HG03342 (cell line): Measurements from ENCODE around the gene CYTIP.

Experiments
- ATAC-seq: cut with Tn5 transposase; IDR thresholded peaks from one replicate; pipeline ENCODE4 v1.9.1; 2021; ENCODE audit warnings: mild to moderate bottlenecking, moderate library complexity; ENCODE audit not compliant: unreplicated experiment

CYTIP gene

DNA sequence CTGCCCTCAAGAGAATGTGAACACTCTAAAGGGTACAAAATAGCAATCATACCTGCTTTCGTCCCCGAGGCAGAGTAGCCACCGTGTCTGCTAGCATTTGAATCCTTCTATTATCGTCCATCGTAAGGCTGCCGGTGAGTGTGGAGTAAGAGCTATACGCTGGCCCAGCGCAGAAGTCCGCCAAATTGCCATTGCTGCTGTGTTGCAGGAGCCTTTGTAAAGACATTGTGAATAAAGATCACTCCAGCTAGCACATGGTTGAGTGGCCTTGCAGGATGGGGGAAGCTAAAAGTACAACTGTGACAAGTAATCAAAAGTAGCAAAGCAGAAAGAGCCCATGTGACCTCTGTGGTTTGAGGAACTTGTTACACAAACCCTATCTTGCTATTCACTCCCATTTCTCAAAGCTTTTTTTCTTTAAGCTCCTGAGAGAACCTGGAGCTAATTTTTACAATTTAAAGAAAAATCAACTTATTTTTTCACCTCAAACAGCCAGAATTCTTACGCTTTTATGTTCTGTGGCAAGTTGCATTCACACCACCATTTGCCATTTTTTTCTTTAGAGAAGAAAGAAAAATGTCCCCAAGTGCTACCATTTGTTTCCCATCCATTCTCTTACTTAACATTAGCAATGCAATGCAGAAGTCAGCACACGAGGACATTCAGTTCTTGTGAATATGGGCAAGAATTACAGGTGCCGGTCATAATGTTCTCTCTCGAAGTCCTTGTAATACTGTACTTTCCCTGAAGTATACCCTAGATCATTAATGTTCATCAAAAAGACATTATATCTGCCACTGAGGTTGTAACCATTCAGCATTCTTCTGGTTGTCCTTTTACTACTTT lies at the start of gene CYTIP:
Gene CYTIP (minus strand): TSS at position 295 of the 846 bp plus-strand sequence. CDS start 69 bp downstream, at position 226.
- peak; percentile 40 for ATAC-seq

DNA sequence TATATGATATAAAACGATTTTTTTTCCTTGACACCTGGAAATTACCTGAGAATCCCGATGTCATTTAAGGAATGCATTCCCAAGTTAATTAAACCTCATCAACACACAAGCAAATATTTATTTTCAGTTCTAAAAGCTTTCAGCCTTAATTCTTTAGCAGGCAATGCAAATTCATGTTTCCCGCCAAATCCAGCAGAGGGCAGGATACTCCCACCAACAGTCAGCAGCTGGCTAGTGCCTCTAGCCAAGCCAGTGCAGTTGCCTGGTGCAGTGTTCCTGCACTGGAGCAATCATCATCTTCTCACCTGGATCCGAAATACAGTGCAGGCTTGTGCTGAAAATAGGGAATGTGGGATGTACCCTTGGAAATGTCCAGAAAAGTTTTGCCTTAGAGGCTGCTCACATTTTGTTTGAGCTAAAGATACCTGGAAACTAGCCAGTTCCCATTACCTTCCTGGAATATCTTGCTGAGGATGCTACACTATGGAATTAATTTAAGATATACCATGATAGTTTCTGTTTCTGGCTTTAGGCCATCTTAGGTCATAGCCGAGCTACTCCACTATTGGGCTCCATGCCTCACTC lies 48.4 kb upstream of the CYTIP start:
- ATAC-seq: peak; percentile 94

- ATAC-seq: no peak
Measured at GRCh38 chr2:157489983-157490382, 46.1 kb upstream of the CYTIP start.

- no peak for ATAC-seq
Measured at GRCh38 chr2:157488877-157489276, 45.0 kb upstream of the CYTIP start.

- ATAC-seq: no peak
Measured at GRCh38 chr2:157487747-157488146, 43.9 kb upstream of the CYTIP start.

- ATAC-seq: no peak
Measured at GRCh38 chr2:157487271-157487610, 43.4 kb upstream of the CYTIP start.

- ATAC-seq: no peak
Measured at GRCh38 chr2:157486596-157487270, 42.8 kb upstream of the CYTIP start.

DNA sequence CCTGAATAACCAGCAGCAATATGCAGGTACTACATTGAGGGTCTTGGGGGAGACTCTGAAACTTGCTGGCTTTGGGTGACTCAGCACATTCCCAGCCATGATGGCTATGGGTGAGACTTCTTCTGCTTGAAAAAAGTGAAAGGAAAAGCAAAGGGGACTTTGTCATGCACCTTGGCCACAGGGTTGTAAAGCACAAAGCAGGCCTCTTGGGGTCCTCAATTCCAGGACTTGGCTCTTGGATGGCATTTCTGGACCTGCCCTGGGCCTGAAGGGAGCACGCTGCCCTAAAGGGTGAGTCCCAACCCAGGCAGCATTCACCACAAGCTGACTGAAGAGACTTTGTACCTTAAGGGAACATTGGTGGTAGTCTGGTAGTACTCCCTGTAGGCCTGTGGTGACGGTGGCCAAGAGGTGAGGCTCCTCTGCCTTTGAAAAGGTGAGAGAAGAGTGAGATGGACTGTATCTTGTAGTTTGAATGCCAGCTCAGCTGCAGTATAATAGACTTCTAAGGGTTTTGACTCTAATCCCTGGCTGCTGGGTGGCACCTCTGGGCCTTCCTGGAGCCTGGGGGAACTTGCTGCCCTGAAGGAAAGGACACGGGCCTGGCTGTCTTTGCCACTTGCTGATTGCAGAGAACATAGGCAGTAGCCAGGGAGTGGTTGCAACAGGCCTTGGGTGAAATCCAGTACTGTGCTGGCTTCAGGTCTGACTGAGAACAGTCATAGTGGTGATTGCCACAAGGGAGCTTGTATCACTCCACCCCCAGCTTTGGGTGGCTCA lies 36.5 kb upstream of the CYTIP start:
- ATAC-seq: peak; percentile 75

GRCh38 chr2:157479081-157480027 lies 35.5 kb upstream of the CYTIP start:
- ATAC-seq: peak; percentile 40

GRCh38 chr2:157477919-157478318 lies 34.0 kb upstream of the CYTIP start:
- ATAC-seq: no peak

GRCh38 chr2:157476953-157477709 lies 33.2 kb upstream of the CYTIP start:
- no peak for ATAC-seq

GRCh38 chr2:157475722-157476390 lies 32.0 kb upstream of the CYTIP start:
- no peak for ATAC-seq

GRCh38 chr2:157473581-157473980 lies 29.7 kb upstream of the CYTIP start:
- no peak for ATAC-seq

DNA sequence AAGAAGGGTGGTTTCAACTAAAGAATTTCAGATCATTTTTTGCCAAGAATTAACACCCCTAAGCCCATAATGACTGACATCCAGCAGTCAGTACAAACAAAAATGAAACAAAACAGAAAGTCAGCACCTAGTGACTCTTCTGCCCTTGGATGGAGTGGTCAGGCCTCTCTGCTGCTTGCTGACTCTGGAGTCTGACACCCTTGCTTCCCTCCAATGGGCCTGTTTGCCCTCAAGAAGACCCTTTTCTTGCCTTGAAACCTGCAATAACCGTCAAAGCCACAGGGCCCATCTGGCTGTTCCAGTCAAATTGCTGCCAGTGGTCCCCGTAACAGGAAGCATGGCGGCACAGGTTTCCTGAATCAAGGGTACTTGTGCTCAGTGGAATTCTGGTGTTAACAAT lies 27.2 kb upstream of the CYTIP start:
- ATAC-seq: peak; percentile 22

GRCh38 chr2:157470321-157470720 lies 26.4 kb upstream of the CYTIP start:
- ATAC-seq: peak; percentile 50

DNA sequence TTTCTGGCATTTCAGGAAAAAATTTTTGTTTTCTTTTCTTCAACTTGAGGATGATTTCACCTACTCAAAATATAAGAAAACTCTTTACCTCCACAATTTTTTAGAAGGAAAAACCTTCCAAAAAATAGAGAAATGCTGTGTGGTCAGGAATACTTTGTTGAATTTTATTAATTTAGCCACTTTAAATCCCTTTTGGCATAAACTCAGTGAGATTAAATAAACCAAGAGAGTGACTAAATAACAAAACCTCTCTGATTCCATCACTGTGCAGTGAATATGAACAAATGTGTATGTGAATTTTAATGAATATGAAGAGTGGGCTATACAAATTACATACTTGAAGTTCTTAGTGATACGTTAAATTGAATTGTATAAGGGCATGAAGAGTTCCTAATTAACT lies 25.8 kb upstream of the CYTIP start:
- no peak for ATAC-seq

DNA sequence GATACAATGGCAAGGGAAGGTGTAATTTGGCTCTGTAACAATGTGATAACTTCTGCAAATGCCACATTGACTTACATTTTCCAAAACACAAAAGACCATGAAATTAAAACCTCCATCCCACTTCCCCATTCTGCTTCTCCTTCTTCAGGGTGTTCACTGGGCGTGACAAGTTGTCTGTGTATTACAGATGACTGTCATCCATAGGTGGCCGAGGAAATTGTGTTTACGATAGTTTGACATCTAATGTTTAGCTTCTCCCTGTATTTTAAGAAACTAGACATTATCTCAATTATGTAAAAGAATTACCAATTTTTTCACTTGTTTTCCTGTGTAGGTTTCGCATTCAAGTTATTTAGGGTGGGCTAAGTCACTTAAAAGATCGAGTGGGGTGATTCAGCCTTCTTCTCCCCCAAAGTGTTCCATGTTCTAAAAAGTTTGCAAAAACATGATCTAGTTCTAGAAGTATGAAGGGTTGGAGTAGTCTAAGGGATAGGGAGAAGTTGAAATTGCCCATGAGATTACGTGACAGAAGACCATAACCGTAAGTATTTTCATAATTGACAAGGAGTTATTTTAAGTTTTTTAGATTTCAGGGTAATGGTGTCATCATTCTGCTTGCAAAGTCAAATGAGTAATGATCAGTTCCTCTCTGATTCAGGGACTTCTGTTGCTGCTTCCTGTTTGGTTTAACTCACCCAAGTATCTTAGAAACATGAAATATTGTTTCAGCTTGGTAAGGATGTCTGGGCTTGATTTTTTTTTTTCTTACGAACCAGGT lies 25.2 kb upstream of the CYTIP start:
- peak; percentile 80 for ATAC-seq

GRCh38 chr2:157466764-157467163 lies 22.9 kb upstream of the CYTIP start:
- ATAC-seq: peak; percentile 10
